Fibroblast of lung (primary cell): ENCODE data around the gene CX3CL1.

ENCODE experiments used
- EZH2 ChIP-seq: IDR thresholded peaks from 2 replicates; pipeline ENCODE4 v1.5.1; 2012; ENCODE audit warnings: low read length, control low read depth, mild to moderate bottlenecking; ENCODE audit errors: missing control alignments
- TF ChIP-seq, protein P1 (sequence below), 2 donors: IDR thresholded peaks in 1 of 2; conservative IDR thresholded peaks in 1 of 2; 1 replicate in 1 of 2; 2 replicates in 1 of 2; pipeline ENCODE4 v1.5.1; 2011 to 2012; ENCODE audit warnings: low read length in 2 of 2, control low read depth in 1 of 2, inconsistent platforms in 1 of 2, low read depth in 1 of 2, mild to moderate bottlenecking in 1 of 2

DNA sequence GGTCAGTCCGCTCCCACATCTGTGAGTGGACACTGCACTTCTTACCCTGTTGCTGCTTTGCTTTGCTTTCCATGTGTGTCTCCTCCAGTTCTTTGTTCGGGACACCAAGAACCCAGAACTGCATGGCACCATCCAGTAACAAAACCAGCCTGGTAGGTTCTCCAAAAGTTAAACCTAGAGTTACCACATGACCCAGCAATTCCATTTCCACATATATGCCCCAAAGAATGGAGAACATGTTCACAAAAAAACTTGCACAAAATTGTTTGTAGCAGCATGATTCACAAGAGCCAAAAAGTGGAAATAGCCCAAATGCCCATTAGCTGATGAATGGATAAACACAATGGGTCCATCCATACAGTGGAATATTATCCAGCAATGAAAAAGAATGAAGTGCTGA lies 24.0 kb upstream of the CX3CL1 start:
- TF ChIP-seq, protein P1, sequence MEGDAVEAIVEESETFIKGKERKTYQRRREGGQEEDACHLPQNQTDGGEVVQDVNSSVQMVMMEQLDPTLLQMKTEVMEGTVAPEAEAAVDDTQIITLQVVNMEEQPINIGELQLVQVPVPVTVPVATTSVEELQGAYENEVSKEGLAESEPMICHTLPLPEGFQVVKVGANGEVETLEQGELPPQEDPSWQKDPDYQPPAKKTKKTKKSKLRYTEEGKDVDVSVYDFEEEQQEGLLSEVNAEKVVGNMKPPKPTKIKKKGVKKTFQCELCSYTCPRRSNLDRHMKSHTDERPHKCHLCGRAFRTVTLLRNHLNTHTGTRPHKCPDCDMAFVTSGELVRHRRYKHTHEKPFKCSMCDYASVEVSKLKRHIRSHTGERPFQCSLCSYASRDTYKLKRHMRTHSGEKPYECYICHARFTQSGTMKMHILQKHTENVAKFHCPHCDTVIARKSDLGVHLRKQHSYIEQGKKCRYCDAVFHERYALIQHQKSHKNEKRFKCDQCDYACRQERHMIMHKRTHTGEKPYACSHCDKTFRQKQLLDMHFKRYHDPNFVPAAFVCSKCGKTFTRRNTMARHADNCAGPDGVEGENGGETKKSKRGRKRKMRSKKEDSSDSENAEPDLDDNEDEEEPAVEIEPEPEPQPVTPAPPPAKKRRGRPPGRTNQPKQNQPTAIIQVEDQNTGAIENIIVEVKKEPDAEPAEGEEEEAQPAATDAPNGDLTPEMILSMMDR (conservative IDR thresholded peaks at IDR 0.05 in 1 of 2, IDR thresholded peaks at IDR 0.05 in 1 of 2; ENCODE audit: low read depth in 1 of 2, low read length in 2 of 2): no peak
- TF ChIP-seq EZH2: no peak
